GM06990 (cell line): ENCODE results near the gene PPARD.

Source experiments
- DNase-seq: peaks from one replicate; pipeline ENCODE4 v3.0.0-alpha.2; 2011; ENCODE audit not compliant: insufficient read length; ENCODE audit errors: extremely low read depth
- H3K27me3 ChIP-seq: replicated peaks from 2 replicates; pipeline ENCODE4 v1.6.0; 2011; ENCODE audit warnings: low read length; ENCODE audit not compliant: control insufficient read depth, insufficient read depth
- H3K36me3 ChIP-seq: 2 replicates; pipeline ENCODE4 v1.5.1; 2011; ENCODE audit warnings: low read length; ENCODE audit not compliant: control insufficient read depth, insufficient read depth
- H3K4me3 ChIP-seq: replicated peaks from 2 replicates; pipeline ENCODE4 v1.5.1; 2011; ENCODE audit warnings: low read depth, mild to moderate bottlenecking, control low read depth, low read length
- CTCF ChIP-seq: IDR thresholded peaks from 2 replicates; pipeline ENCODE4 v1.5.1; 2011; ENCODE audit warnings: low read length, control low read depth, mild to moderate bottlenecking, inconsistent platforms; ENCODE audit not compliant: insufficient read depth, poor library complexity, severe bottlenecking

Gene PPARD

GRCh38 chr6:35409245-35409644 is 66.9 kb downstream of the PPARD start:
- H3K4me3 ChIP-seq, result no peak overlapping the region
- TF ChIP-seq CTCF, result no peak
- no peaks in the 10 kb centered on the region; the same call in 1 of the 2 replicates for H3K36me3 ChIP-seq
- no peaks in the 10 kb centered on the region for H3K27me3 ChIP-seq
- no peak for DNase-seq

DNA sequence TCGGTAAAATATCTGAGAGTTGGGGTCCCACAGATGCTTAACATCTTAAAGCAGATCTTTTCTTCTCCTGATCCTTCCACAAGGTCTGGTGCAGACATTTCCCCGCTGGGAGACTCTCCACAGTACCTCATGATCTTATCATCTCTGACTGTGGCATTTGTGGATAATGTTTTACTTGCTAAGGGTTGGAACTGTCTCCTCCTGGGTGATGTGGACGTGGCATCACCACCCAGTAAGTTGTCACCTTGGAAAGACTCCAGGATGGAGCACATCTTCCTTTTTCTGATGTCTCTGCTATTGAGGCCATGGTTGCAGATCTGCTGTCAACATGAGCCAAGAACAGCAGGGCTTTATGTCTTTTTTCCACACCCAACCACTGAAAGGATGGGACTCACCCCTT is 67.8 kb downstream of the PPARD start:
- Histone ChIP-seq H3K4me3 (no peak overlapping the region), H3K27me3 (no peaks in the 10 kb centered on the region), H3K36me3 (no peaks in the 10 kb centered on the region; the same call in none of the 2 replicates)
- no peak for DNase-seq
- TF ChIP-seq CTCF, result no peak

- no peak for DNase-seq
- TF ChIP-seq CTCF, result no peak
- H3K4me3 ChIP-seq, result no peak overlapping the region
- H3K36me3 ChIP-seq, result no peaks in the 10 kb centered on the region; the same call in none of the 2 replicates
- H3K27me3 ChIP-seq, result no peaks in the 10 kb centered on the region
These were observed 68.7 kb downstream of the PPARD start for GRCh38 chr6:35411066-35411465.

- no peak for DNase-seq
- H3K4me3 ChIP-seq, result no peak overlapping the region
- TF ChIP-seq CTCF, result no peak
- H3K27me3 ChIP-seq, result no peaks in the 10 kb centered on the region
- peaks cover 2% of the 10 kb centered on the region for H3K36me3 ChIP-seq
These were observed 69.7 kb downstream of the PPARD start for GRCh38 chr6:35412102-35412501.

DNA sequence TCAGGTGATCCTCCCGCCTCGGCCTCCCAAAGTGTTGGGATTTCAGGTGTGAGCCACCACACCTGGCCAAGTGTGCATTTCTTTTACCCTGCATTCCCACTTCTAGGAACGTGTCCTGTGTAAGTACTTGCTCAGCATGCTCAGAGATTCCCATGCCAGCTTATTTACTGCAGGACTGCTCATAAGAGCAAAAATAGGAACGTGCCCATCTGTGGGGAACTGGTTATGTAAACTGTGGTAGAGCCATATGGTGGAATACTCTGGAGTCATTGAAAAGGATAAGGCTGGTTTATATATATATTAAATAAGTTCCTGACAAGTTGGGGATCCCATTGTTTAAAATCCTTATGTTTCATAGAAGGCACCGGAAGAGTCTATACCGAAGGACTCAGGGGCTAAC is 71.6 kb downstream of the PPARD start:
- no peaks in the 10 kb centered on the region for H3K27me3 ChIP-seq
- no peak overlapping the region for H3K4me3 ChIP-seq
- no peak for DNase-seq
- no peak for TF ChIP-seq CTCF
- H3K36me3 ChIP-seq, result peaks cover 2% of the 10 kb centered on the region
